ENCODE data around the gene MYH3.
A peak's percentile ranks its signal among the peaks of the same experiment; 100 is the strongest.
"Not testable (repeated sequence)": the region's sequence is repeated elsewhere in the genome, so short reads cannot be mapped to it uniquely, and the experiment has no call there.

The MYH3 gene

GRCh38 chr17:10657148-10657547 lies at the start of gene MYH3:
MYH3 (minus strand) TSS chr17:10657309; CDS start chr17:10655064, 2,245 bp downstream.
- DNase-seq, result no peak

- no peak for DNase-seq
Observed at GRCh38 chr17:10705727-10706126, 48.6 kb upstream of the MYH3 start.

- no peak for DNase-seq
Observed at GRCh38 chr17:10702574-10702973, 45.5 kb upstream of the MYH3 start.

GRCh38 chr17:10699856-10700255 lies 42.7 kb upstream of the MYH3 start:
- no peak for DNase-seq

- DNase-seq, result no peak
Observed at GRCh38 chr17:10698096-10698818, 41.1 kb upstream of the MYH3 start.

GRCh38 chr17:10697092-10698081 lies 40.3 kb upstream of the MYH3 start, which contains the start of the genes ADPRM and SCO1:
ADPRM (plus strand) TSS chr17:10697594; CDS start chr17:10704927, 7,333 bp downstream.
SCO1 (minus strand) TSS chr17:10697533; CDS start chr17:10697507, 26 bp downstream.
- DNase-seq, result peak; percentile 89

GRCh38 chr17:10695875-10696407 lies 38.8 kb upstream of the MYH3 start:
- DNase-seq, result not testable (repeated sequence)

GRCh38 chr17:10687499-10687898 lies 30.4 kb upstream of the MYH3 start:
- DNase-seq, result no peak

GRCh38 chr17:10683853-10684252 lies 26.7 kb upstream of the MYH3 start:
- DNase-seq, result no peak

- no peak for DNase-seq
Observed at GRCh38 chr17:10681866-10682446, 24.8 kb upstream of the MYH3 start.

- DNase-seq, result no peak
Observed at GRCh38 chr17:10674704-10675103, 17.6 kb upstream of the MYH3 start.

- DNase-seq, result no peak
Observed at GRCh38 chr17:10673312-10673711, 16.2 kb upstream of the MYH3 start.

GRCh38 chr17:10668775-10669174 lies 11.7 kb upstream of the MYH3 start:
- DNase-seq, result no peak

- DNase-seq, result no peak
Observed at GRCh38 chr17:10666906-10667305, 9.8 kb upstream of the MYH3 start.

GRCh38 chr17:10664571-10664970 lies 7.5 kb upstream of the MYH3 start:
- DNase-seq, result no peak

- no peak for DNase-seq
Observed at GRCh38 chr17:10663231-10663630, 6.1 kb upstream of the MYH3 start.

GRCh38 chr17:10661437-10661836 lies 4.3 kb upstream of the MYH3 start:
- DNase-seq, result no peak

GRCh38 chr17:10657879-10658278 lies 770 bp upstream of the MYH3 start:
- DNase-seq, result no peak

GRCh38 chr17:10653987-10654386 lies 3.1 kb downstream of the MYH3 start:
- no peak for DNase-seq

GRCh38 chr17:10652984-10653659 lies 4.0 kb downstream of the MYH3 start:
- DNase-seq, result no peak

- DNase-seq, result no peak
Observed at GRCh38 chr17:10651927-10652326, 5.2 kb downstream of the MYH3 start.

GRCh38 chr17:10649602-10650001 lies 7.5 kb downstream of the MYH3 start:
- DNase-seq, result no peak
